ENCODE data around the gene ZRANB1. TPM values are rescaled to one million over a fixed set of nuclear protein-coding genes. Genes with fewer than 3 reads are reported as not detected.

Gene ZRANB1
- total RNA-seq, 1 experiment from 2014 or later = 12.5 TPM

GRCh38 chr10:124942317-124943169 lies 620 bp downstream of the ZRANB1 start:
- no peak for TF ChIP-seq CTCF (IDR thresholded peaks at IDR 0.05; ENCODE audit: unreplicated experiment)
- Mint-ChIP-seq H3K9me3 (ENCODE audit: low read depth, unreplicated experiment) (no peaks in the 10 kb centered on the region), H3K36me3 (ENCODE audit: insufficient read depth, unreplicated experiment) (peaks cover 9% of the 10 kb centered on the region), H3K4me1 (ENCODE audit: low read depth, unreplicated experiment) (peaks cover 17% of the 10 kb centered on the region), H3K4me3 (ENCODE audit: low read depth, unreplicated experiment) (no peak overlapping the region), H3K27me3 (ENCODE audit: unreplicated experiment) (no peaks in the 10 kb centered on the region), H3K27ac (ENCODE audit: unreplicated experiment) (no peak overlapping the region)
- intact Hi-C loops (cut with micrococcal nuclease; ENCODE audit: unreplicated experiment) = no loop called here
- CTCF ChIA-PET = no interaction called here
- DNase-seq = no peak
- BruUV-seq (replicated peaks) = no TSS peak

- TF ChIP-seq CTCF (IDR thresholded peaks at IDR 0.05; ENCODE audit: unreplicated experiment) = no peak
- peaks cover 9% of the 10 kb centered on the region for H3K36me3 Mint-ChIP-seq (ENCODE audit: insufficient read depth, unreplicated experiment)
- H3K4me3 Mint-ChIP-seq (ENCODE audit: low read depth, unreplicated experiment) = no peak overlapping the region
- no peak overlapping the region for H3K27ac Mint-ChIP-seq (ENCODE audit: unreplicated experiment)
- no TSS peak for BruUV-seq (replicated peaks)
- no peaks in the 10 kb centered on the region for H3K9me3 Mint-ChIP-seq (ENCODE audit: low read depth, unreplicated experiment)
- H3K4me1 Mint-ChIP-seq (ENCODE audit: low read depth, unreplicated experiment) = peaks cover 22% of the 10 kb centered on the region
- H3K27me3 Mint-ChIP-seq (ENCODE audit: unreplicated experiment) = no peaks in the 10 kb centered on the region
- CTCF ChIA-PET = no interaction called here
- DNase-seq = no peak
- intact Hi-C loops (cut with micrococcal nuclease; ENCODE audit: unreplicated experiment) = no loop called here
Observed at GRCh38 chr10:124943301-124944092, 1.6 kb downstream of the ZRANB1 start.

- H3K9me3 Mint-ChIP-seq (ENCODE audit: low read depth, unreplicated experiment) = no peaks in the 10 kb centered on the region
- BruUV-seq (replicated peaks) = no TSS peak
- H3K27ac Mint-ChIP-seq (ENCODE audit: unreplicated experiment) = no peak overlapping the region
- no peaks in the 10 kb centered on the region for H3K27me3 Mint-ChIP-seq (ENCODE audit: unreplicated experiment)
- CTCF ChIA-PET = interaction anchor here (0.7 kb wide), 1 partner anchor 103 kb away, joined by 4 read pairs; no protein-coding TSS in a partner anchor
- intact Hi-C loops (cut with micrococcal nuclease; ENCODE audit: unreplicated experiment) = no loop called here
- H3K4me3 Mint-ChIP-seq (ENCODE audit: low read depth, unreplicated experiment) = no peak overlapping the region
- H3K36me3 Mint-ChIP-seq (ENCODE audit: insufficient read depth, unreplicated experiment) = peaks cover 9% of the 10 kb centered on the region
- DNase-seq = no peak
- no peak for TF ChIP-seq CTCF (IDR thresholded peaks at IDR 0.05; ENCODE audit: unreplicated experiment)
- H3K4me1 Mint-ChIP-seq (ENCODE audit: low read depth, unreplicated experiment) = peaks cover 22% of the 10 kb centered on the region
Observed at GRCh38 chr10:124944982-124945381, 3.1 kb downstream of the ZRANB1 start.

GRCh38 chr10:124946945-124947344 lies 5.0 kb downstream of the ZRANB1 start:
- peaks cover 22% of the 10 kb centered on the region for H3K4me1 Mint-ChIP-seq (ENCODE audit: low read depth, unreplicated experiment)
- DNase-seq = no peak
- BruUV-seq (replicated peaks) = no TSS peak
- no peaks in the 10 kb centered on the region for H3K27me3 Mint-ChIP-seq (ENCODE audit: unreplicated experiment)
- intact Hi-C loops (cut with micrococcal nuclease; ENCODE audit: unreplicated experiment) = no loop called here
- no peak overlapping the region for H3K4me3 Mint-ChIP-seq (ENCODE audit: low read depth, unreplicated experiment)
- TF ChIP-seq CTCF (IDR thresholded peaks at IDR 0.05; ENCODE audit: unreplicated experiment) = no peak
- H3K27ac Mint-ChIP-seq (ENCODE audit: unreplicated experiment) = no peak overlapping the region
- CTCF ChIA-PET = no interaction called here
- no peaks in the 10 kb centered on the region for H3K9me3 Mint-ChIP-seq (ENCODE audit: low read depth, unreplicated experiment)
- peaks cover 9% of the 10 kb centered on the region for H3K36me3 Mint-ChIP-seq (ENCODE audit: insufficient read depth, unreplicated experiment)
